ENCODE measurements around the gene WDR64. TPM values are rescaled to one million over a fixed set of nuclear protein-coding genes. Genes with fewer than 3 reads are reported as not detected.

WDR64 gene
- total RNA-seq, 1 donor from 2014 or later: not detected

GRCh38 chr1:241637604-241638003 lies 14.5 kb upstream of the WDR64 start:
- no peaks in the 10 kb centered on the region for H3K9me3 ChIP-seq
- ATAC-seq (no peak), DNase-seq (no peak)
- intact Hi-C loops (cut with DNase I): no loop called here
- H3K27ac ChIP-seq: no peak overlapping the region
- H3K36me3 ChIP-seq: peaks cover 6% of the 10 kb centered on the region
- peak overlapping the region; percentile 82 for H3K4me3 ChIP-seq
- no peak for TF ChIP-seq CTCF (IDR thresholded peaks at IDR 0.05)
- no peaks in the 10 kb centered on the region for H3K27me3 ChIP-seq (ENCODE audit: low read depth)
- peaks cover 27% of the 10 kb centered on the region for H3K4me1 ChIP-seq

GRCh38 chr1:241638099-241638682 lies 13.9 kb upstream of the WDR64 start:
- no peak for TF ChIP-seq CTCF (IDR thresholded peaks at IDR 0.05)
- ATAC-seq (no peak), DNase-seq (no peak)
- no peaks in the 10 kb centered on the region for H3K27me3 ChIP-seq (ENCODE audit: low read depth)
- H3K4me3 ChIP-seq: peak overlapping the region; percentile 82
- no peak overlapping the region for H3K27ac ChIP-seq
- H3K36me3 ChIP-seq: peaks cover 6% of the 10 kb centered on the region
- intact Hi-C loops (cut with DNase I): no loop called here
- H3K9me3 ChIP-seq: no peaks in the 10 kb centered on the region
- H3K4me1 ChIP-seq: peaks cover 27% of the 10 kb centered on the region

GRCh38 chr1:241638909-241639622 lies 13.0 kb upstream of the WDR64 start:
- ATAC-seq: no peak
- Histone ChIP-seq H3K9me3 (no peaks in the 10 kb centered on the region), H3K27ac (peak overlapping the region; percentile 86), H3K27me3 (ENCODE audit: low read depth) (no peaks in the 10 kb centered on the region), H3K4me1 (peaks cover 27% of the 10 kb centered on the region), H3K4me3 (peak overlapping the region; percentile 82), H3K36me3 (peaks cover 6% of the 10 kb centered on the region)
- no peak for DNase-seq
- intact Hi-C loops (cut with DNase I): no loop called here
- TF ChIP-seq CTCF (IDR thresholded peaks at IDR 0.05): no peak

GRCh38 chr1:241639623-241640148 lies 12.4 kb upstream of the WDR64 start:
- Histone ChIP-seq H3K4me1 (peaks cover 27% of the 10 kb centered on the region), H3K4me3 (peak overlapping the region; percentile 82), H3K9me3 (no peaks in the 10 kb centered on the region), H3K27ac (peak overlapping the region; percentile 86), H3K27me3 (ENCODE audit: low read depth) (no peaks in the 10 kb centered on the region), H3K36me3 (peaks cover 6% of the 10 kb centered on the region)
- DNase-seq (peak; percentile 77), ATAC-seq (peak; percentile 20 to 33)
- intact Hi-C loops (cut with DNase I): no loop called here
- no peak for TF ChIP-seq CTCF (IDR thresholded peaks at IDR 0.05)

GRCh38 chr1:241640149-241640866 lies 11.8 kb upstream of the WDR64 start, which contains the start of the genes CHML and OPN3:
TSS of gene CHML (minus strand) at chr1:241640369. CDS start at chr1:241635766, 4,603 bp downstream.
TSS of gene OPN3 (minus strand) at chr1:241640369. CDS start at chr1:241640254, 115 bp downstream.
- no peaks in the 10 kb centered on the region for H3K27me3 ChIP-seq (ENCODE audit: low read depth)
- peaks cover 27% of the 10 kb centered on the region for H3K4me1 ChIP-seq
- peak within 1 kb of the TSS; percentile 86 for H3K27ac ChIP-seq
- DNase-seq: peak; percentile 96
- TF ChIP-seq CTCF (IDR thresholded peaks at IDR 0.05): no peak
- peak; percentile 98 to 99 for ATAC-seq
- no peaks in the 10 kb centered on the region for H3K9me3 ChIP-seq
- peak within 1 kb of the TSS; percentile 82 for H3K4me3 ChIP-seq
- peaks cover under 1% of the 10 kb centered on the region for H3K36me3 ChIP-seq
- intact Hi-C loops (cut with DNase I): no loop called here

Data from lower lobe of right lung (tissue), 2 donors.